Stimulated activated CD4-positive, alpha-beta T cell treated with anti-CD3 and anti-CD28 coated beads, Interleukin-1b, Interleukin-23, amount 100 ng/mL, for 24 hours (primary cell): ENCODE data around the gene CDPF1.

ENCODE experiments used
- DNase-seq, 4 experiments: peaks; one replicate each; pipeline ENCODE4 v3.0.0-alpha.2; 2020; ENCODE audit warnings: low read depth in 4 of 4, low spot score in 1 of 4

Gene CDPF1

GRCh38 chr22:46250035-46250782 lies at the start of gene CDPF1:
TSS of gene CDPF1 (minus strand) at chr22:46250293. CDS start at chr22:46248284, 2,009 bp downstream.
- peak; percentile 77 to 90 (median 84) for DNase-seq

- no peak for DNase-seq
These were observed 49.0 kb upstream of the CDPF1 start for GRCh38 chr22:46299101-46299500.

- peak in 1 of 4 experiments; percentile 8 for DNase-seq
These were observed 47.2 kb upstream of the CDPF1 start for GRCh38 chr22:46297151-46297812.

GRCh38 chr22:46296257-46297150 lies 46.4 kb upstream of the CDPF1 start, which contains the start of gene GTSE1:
TSS of gene GTSE1 (plus strand) at chr22:46296870. CDS start at chr22:46297401, 531 bp downstream.
- peak; percentile 88 to 96 (median 92) for DNase-seq

- DNase-seq, result no peak
These were observed 45.3 kb upstream of the CDPF1 start for GRCh38 chr22:46295277-46295971.

- DNase-seq, result no peak
These were observed 44.7 kb upstream of the CDPF1 start for GRCh38 chr22:46294784-46295183.

- DNase-seq, result no peak
These were observed 43.6 kb upstream of the CDPF1 start for GRCh38 chr22:46293577-46294260.

- no peak for DNase-seq
These were observed 42.6 kb upstream of the CDPF1 start for GRCh38 chr22:46292732-46293131.

GRCh38 chr22:46292173-46292572 lies 42.1 kb upstream of the CDPF1 start:
- DNase-seq, result no peak

- no peak for DNase-seq
These were observed 41.0 kb upstream of the CDPF1 start for GRCh38 chr22:46290843-46291785.

GRCh38 chr22:46290121-46290842 lies 40.2 kb upstream of the CDPF1 start:
- DNase-seq, result no peak

- no peak for DNase-seq
These were observed 39.3 kb upstream of the CDPF1 start for GRCh38 chr22:46289244-46289891.

GRCh38 chr22:46288846-46289243 lies 38.8 kb upstream of the CDPF1 start:
- DNase-seq, result no peak

GRCh38 chr22:46287873-46288751 lies 38.0 kb upstream of the CDPF1 start:
- no peak for DNase-seq

GRCh38 chr22:46286941-46287872 lies 37.1 kb upstream of the CDPF1 start:
- no peak for DNase-seq

- no peak for DNase-seq
These were observed 35.9 kb upstream of the CDPF1 start for GRCh38 chr22:46286006-46286405.
